HEK293T (cell line): Measurements from ENCODE around the gene BCORL1.

Experiments
- ARNT ChIP-seq: fragments of 450-650 bp; IDR thresholded peaks from 2 replicates; pipeline ENCODE4 v1.6.1; 2017; ENCODE audit warnings: mild to moderate bottlenecking
- ELF4 ChIP-seq: fragments of 450-650 bp; IDR thresholded peaks from 2 replicates; pipeline ENCODE4 v1.6.1; 2017; ENCODE audit warnings: antibody characterized with exemption
- FOXK2 ChIP-seq: fragments of 450-650 bp; IDR thresholded peaks from 2 replicates; pipeline ENCODE4 v1.6.1; 2016; ENCODE audit warnings: mild to moderate bottlenecking
- FOXM1 ChIP-seq: fragments of 450-650 bp; IDR thresholded peaks from 2 replicates; pipeline ENCODE4 v1.6.1; 2017; ENCODE audit warnings: mild to moderate bottlenecking, borderline replicate concordance
- HDGF ChIP-seq: fragments of 450-650 bp; IDR thresholded peaks from 2 replicates; pipeline ENCODE4 v1.6.1; 2017; ENCODE audit warnings: antibody characterized with exemption, borderline replicate concordance
- NFRKB ChIP-seq: fragments of 450-650 bp; IDR thresholded peaks from 2 replicates; pipeline ENCODE4 v1.6.1; 2016; ENCODE audit warnings: mild to moderate bottlenecking, moderate library complexity
- SUZ12 ChIP-seq: fragments of 450-650 bp; IDR thresholded peaks from 2 replicates; pipeline ENCODE4 v1.6.1; 2016; ENCODE audit warnings: mild to moderate bottlenecking
- TARDBP ChIP-seq: fragments of 450-650 bp; IDR thresholded peaks from 2 replicates; pipeline ENCODE4 v1.6.1; 2016
- ZNF384 ChIP-seq: fragments of 450-650 bp; IDR thresholded peaks from 2 replicates; pipeline ENCODE4 v1.6.1; 2016
- TF ChIP-seq, protein P1 (sequence below): fragments of 450-650 bp; IDR thresholded peaks from 2 replicates; pipeline ENCODE4 v1.6.1; 2016

DNA sequence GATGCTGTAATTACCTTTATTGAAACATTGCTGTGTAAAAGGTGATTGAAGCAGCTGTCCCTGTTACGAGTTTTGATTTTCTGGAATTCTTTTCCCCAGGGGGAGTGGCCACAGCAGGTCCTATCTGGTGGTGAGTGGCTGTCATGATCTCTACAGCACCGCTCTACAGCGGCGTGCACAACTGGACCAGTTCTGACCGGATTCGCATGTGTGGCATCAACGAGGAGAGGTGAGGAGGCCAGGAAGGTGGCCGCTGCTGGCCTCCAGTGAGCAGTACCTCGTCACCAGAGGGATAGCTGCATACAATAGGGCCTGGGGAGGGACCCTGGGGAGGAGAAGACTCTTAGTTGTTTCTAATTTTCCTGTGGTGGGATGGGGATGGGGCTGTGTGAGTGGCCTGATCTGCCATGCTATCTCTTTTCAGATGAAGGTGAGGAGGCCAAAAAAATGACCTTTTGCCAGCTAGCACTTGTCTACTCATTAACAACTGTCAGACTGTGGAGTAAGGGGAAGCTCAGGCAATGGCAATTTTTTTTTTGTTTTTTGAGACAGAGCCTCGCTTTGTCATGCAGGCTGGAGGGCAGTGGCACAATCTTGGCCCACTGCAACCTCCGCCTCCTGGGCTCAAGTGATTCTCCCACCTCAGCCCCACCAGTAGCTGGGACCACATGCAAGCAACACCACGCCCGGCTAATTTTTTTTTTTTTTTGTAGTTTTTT is 22.8 kb downstream of the BCORL1 start:
- TF ChIP-seq ELF4 (no peak), HDGF (no peak), FOXM1 (no peak), TARDBP (no peak), SUZ12 (no peak), ZNF384 (no peak), NFRKB (no peak), FOXK2 (no peak), ARNT (no peak)
- TF ChIP-seq, protein P1, sequence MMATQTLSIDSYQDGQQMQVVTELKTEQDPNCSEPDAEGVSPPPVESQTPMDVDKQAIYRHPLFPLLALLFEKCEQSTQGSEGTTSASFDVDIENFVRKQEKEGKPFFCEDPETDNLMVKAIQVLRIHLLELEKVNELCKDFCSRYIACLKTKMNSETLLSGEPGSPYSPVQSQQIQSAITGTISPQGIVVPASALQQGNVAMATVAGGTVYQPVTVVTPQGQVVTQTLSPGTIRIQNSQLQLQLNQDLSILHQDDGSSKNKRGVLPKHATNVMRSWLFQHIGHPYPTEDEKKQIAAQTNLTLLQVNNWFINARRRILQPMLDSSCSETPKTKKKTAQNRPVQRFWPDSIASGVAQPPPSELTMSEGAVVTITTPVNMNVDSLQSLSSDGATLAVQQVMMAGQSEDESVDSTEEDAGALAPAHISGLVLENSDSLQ, result no peak
